ENCODE results near the gene MX1. TPM values are rescaled to one million over a fixed set of nuclear protein-coding genes. Genes with fewer than 3 reads are reported as not detected.

MX1 gene
- total RNA-seq, 2 experiments from 2014 or later = 82.3 to 86.3 TPM

DNA sequence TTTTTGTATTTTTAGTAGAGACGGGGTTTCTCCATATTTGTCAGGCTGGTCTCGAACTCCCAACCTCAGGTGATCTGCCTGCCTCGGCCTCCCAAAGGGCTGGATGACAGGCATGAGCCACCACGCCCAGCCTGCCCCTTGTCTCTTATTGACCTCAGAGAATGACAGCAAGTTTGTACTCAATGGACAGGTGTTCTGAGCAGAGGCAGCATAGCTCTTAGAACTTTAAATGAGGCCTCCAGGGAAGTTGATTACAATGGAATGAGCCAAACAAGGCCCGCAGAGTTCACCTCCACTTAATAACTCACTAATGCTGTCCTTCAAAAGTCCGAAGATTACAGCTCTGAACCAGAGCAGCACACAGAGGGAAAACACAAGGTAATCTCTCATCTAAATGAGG lies 71.0 kb downstream of the MX1 start:
- POLR2A ChIA-PET = no interaction called here
- H3K9me3 ChIP-seq (ENCODE audit: control insufficient read depth in 1 of 2, insufficient read depth in 1 of 2, low read length in 2 of 2) = no peaks in the 10 kb centered on the region
- no peak for ATAC-seq (ENCODE audit: poor library complexity)
- no peak for DNase-seq
- Mint-ChIP-seq H3K4me3 (no peak overlapping the region), H3K4me1 (ENCODE audit: low read depth) (no peaks in the 10 kb centered on the region), H3K27me3 (peaks cover 38% of the 10 kb centered on the region), H3K27ac (no peak overlapping the region), H3K36me3 (ENCODE audit: low read depth) (no peaks in the 10 kb centered on the region), H3K9me3 (no peaks in the 10 kb centered on the region)
- CTCF ChIA-PET = no interaction called here
- peaks cover 0 to 6% of the 10 kb centered on the region in 2 experiments for H3K27me3 ChIP-seq (ENCODE audit: control insufficient read depth in 1 of 2, insufficient read depth in 2 of 2, low read length in 2 of 2)
- no peak overlapping the region for H3K4me3 ChIP-seq (ENCODE audit: low read length)
- intact Hi-C loops (cut with DNase I, micrococcal nuclease) = no loop called here
- H3K36me3 ChIP-seq (ENCODE audit: insufficient read depth, low read length) = no peaks in the 10 kb centered on the region
- TF ChIP-seq CTCF (IDR thresholded peaks at IDR 0.05) = no peak
- H3K27ac ChIP-seq (ENCODE audit: low read depth in 1 of 2, low read length in 2 of 2) = no peak overlapping the region
- no peaks in the 10 kb centered on the region for H3K4me1 ChIP-seq (ENCODE audit: insufficient read depth, low read length)

DNA sequence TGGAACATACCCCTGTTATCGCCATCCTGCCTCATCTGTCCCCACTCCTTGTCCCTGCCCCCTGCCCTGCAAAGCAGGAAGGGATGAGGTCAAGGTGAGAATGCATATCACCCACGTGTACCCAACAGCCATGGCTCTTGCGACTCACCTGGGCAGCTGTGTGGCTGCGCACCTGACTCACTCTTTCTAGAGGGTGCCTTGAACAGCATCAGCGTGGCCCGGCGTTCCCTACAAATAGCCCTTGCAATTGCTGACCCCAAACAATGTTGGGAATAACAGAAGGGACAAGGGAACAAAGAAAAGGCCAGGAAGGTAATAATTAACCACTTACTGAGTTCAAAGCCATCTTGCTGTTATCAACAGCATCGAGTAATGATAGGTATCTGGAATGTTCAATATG lies 71.7 kb downstream of the MX1 start:
- H3K4me3 Mint-ChIP-seq = no peak overlapping the region
- no peaks in the 10 kb centered on the region for H3K4me1 ChIP-seq (ENCODE audit: insufficient read depth, low read length)
- peaks cover 0 to 6% of the 10 kb centered on the region in 2 experiments for H3K27me3 ChIP-seq (ENCODE audit: control insufficient read depth in 1 of 2, insufficient read depth in 2 of 2, low read length in 2 of 2)
- no peaks in the 10 kb centered on the region for H3K36me3 Mint-ChIP-seq (ENCODE audit: low read depth)
- no peaks in the 10 kb centered on the region for H3K36me3 ChIP-seq (ENCODE audit: insufficient read depth, low read length)
- H3K4me1 Mint-ChIP-seq (ENCODE audit: low read depth) = no peaks in the 10 kb centered on the region
- no peak overlapping the region for H3K4me3 ChIP-seq (ENCODE audit: low read length)
- H3K9me3 Mint-ChIP-seq = no peaks in the 10 kb centered on the region
- ATAC-seq (ENCODE audit: poor library complexity) (no peak), DNase-seq (no peak)
- POLR2A ChIA-PET = no interaction called here
- H3K27ac Mint-ChIP-seq = no peak overlapping the region
- intact Hi-C loops (cut with DNase I, micrococcal nuclease) = no loop called here
- peaks cover 46% of the 10 kb centered on the region for H3K27me3 Mint-ChIP-seq
- CTCF ChIA-PET = no interaction called here
- TF ChIP-seq CTCF (IDR thresholded peaks at IDR 0.05) = no peak
- H3K9me3 ChIP-seq (ENCODE audit: control insufficient read depth in 1 of 2, insufficient read depth in 1 of 2, low read length in 2 of 2) = no peaks in the 10 kb centered on the region
- no peak overlapping the region for H3K27ac ChIP-seq (ENCODE audit: low read depth in 1 of 2, low read length in 2 of 2)

GRCh38 chr21:41499920-41500319 lies 73.9 kb downstream of the MX1 start:
- H3K36me3 Mint-ChIP-seq (ENCODE audit: low read depth) = no peaks in the 10 kb centered on the region
- peaks cover 52% of the 10 kb centered on the region for H3K27me3 Mint-ChIP-seq
- H3K36me3 ChIP-seq (ENCODE audit: insufficient read depth, low read length) = no peaks in the 10 kb centered on the region
- no peak overlapping the region for H3K4me3 Mint-ChIP-seq
- H3K27me3 ChIP-seq (ENCODE audit: control insufficient read depth in 1 of 2, insufficient read depth in 2 of 2, low read length in 2 of 2) = peaks cover 0 to 6% of the 10 kb centered on the region in 2 experiments
- ATAC-seq (ENCODE audit: poor library complexity) (no peak), DNase-seq (no peak)
- H3K4me1 Mint-ChIP-seq (ENCODE audit: low read depth) = peaks cover 5% of the 10 kb centered on the region
- no peak for TF ChIP-seq CTCF (IDR thresholded peaks at IDR 0.05)
- intact Hi-C loops (cut with DNase I, micrococcal nuclease) = no loop called here
- H3K9me3 ChIP-seq (ENCODE audit: control insufficient read depth in 1 of 2, insufficient read depth in 1 of 2, low read length in 2 of 2) = no peaks in the 10 kb centered on the region
- POLR2A ChIA-PET = no interaction called here
- H3K4me1 ChIP-seq (ENCODE audit: insufficient read depth, low read length) = peaks cover 2% of the 10 kb centered on the region
- CTCF ChIA-PET = no interaction called here
- H3K27ac Mint-ChIP-seq = no peak overlapping the region
- H3K9me3 Mint-ChIP-seq = no peaks in the 10 kb centered on the region
- H3K27ac ChIP-seq (ENCODE audit: low read depth in 1 of 2, low read length in 2 of 2) = no peak overlapping the region
- H3K4me3 ChIP-seq (ENCODE audit: low read length) = no peak overlapping the region

All from CD4-positive, alpha-beta T cell (primary cell).